ENCODE data around the gene GPC5.

GPC5 gene

GRCh38 chr13:91909617-91910016 is 511.2 kb downstream of the GPC5 start:
- no peak overlapping the region for H3K14ac ChIP-seq (ENCODE audit: low read length)
- no peaks in the 10 kb centered on the region for H3K79me1 ChIP-seq (ENCODE audit: low read length)
- no peak overlapping the region for H3K27ac ChIP-seq (ENCODE audit: low read depth, low read length)
- no peak overlapping the region for H4K91ac ChIP-seq (ENCODE audit: low read depth, low read length)
- H2AK5ac ChIP-seq (ENCODE audit: low read length) = no peak overlapping the region
- no peaks in the 10 kb centered on the region for H3K79me2 ChIP-seq (ENCODE audit: control insufficient read depth, insufficient read depth, low read length, poor library complexity)
- H2BK12ac ChIP-seq (ENCODE audit: low read length) = no peak overlapping the region
- H2AFZ ChIP-seq (ENCODE audit: insufficient read depth, low read length, poor library complexity) = no peak overlapping the region
- H4K12ac ChIP-seq (ENCODE audit: low read depth, low read length) = no peak overlapping the region
- H3K9ac ChIP-seq (ENCODE audit: low read length) = no peak overlapping the region
- no peak overlapping the region for H3K4me3 ChIP-seq (ENCODE audit: low read depth, low read length)
- DNase-seq = no peak
- no peak overlapping the region for H3K23ac ChIP-seq (ENCODE audit: low read length)
- no peak overlapping the region for H4K8ac ChIP-seq (ENCODE audit: low read depth, low read length)
- H3K4me2 ChIP-seq (ENCODE audit: low read length) = no peak overlapping the region
- no peaks in the 10 kb centered on the region for H3K4me1 ChIP-seq (ENCODE audit: control insufficient read depth in 1 of 2, insufficient read depth in 2 of 2, low read length in 2 of 2)
- H3K4ac ChIP-seq (ENCODE audit: low read depth, low read length) = no peak overlapping the region
- H3K27me3 ChIP-seq (ENCODE audit: insufficient read depth, low read length) = no peaks in the 10 kb centered on the region
- WGBS (ENCODE audit: extremely low coverage, insufficient coverage, insufficient read length) = no CpG with 5 or more reads among the region's 2 CpGs
- no peaks in the 10 kb centered on the region for H3K9me3 ChIP-seq (ENCODE audit: insufficient read depth, low read depth, low read length)
- no peak overlapping the region for H2BK120ac ChIP-seq (ENCODE audit: insufficient read depth, low read length, poor library complexity)
- no peak overlapping the region for H3K18ac ChIP-seq (ENCODE audit: low read length)
- H2BK5ac ChIP-seq (ENCODE audit: low read depth, low read length, poor library complexity) = no peak overlapping the region
- H3K36me3 ChIP-seq (ENCODE audit: control insufficient read depth in 1 of 2, insufficient read depth in 2 of 2, low read length in 2 of 2) = no peaks in the 10 kb centered on the region

GRCh38 chr13:91922969-91923592 is 524.7 kb downstream of the GPC5 start:
- H3K4me1 ChIP-seq (ENCODE audit: control insufficient read depth in 1 of 2, insufficient read depth in 2 of 2, low read length in 2 of 2) = no peaks in the 10 kb centered on the region
- no peak overlapping the region for H4K8ac ChIP-seq (ENCODE audit: low read depth, low read length)
- H2BK120ac ChIP-seq (ENCODE audit: insufficient read depth, low read length, poor library complexity) = no peak overlapping the region
- no peak overlapping the region for H3K14ac ChIP-seq (ENCODE audit: low read length)
- no peak overlapping the region for H2AFZ ChIP-seq (ENCODE audit: insufficient read depth, low read length, poor library complexity)
- H4K91ac ChIP-seq (ENCODE audit: low read depth, low read length) = no peak overlapping the region
- no peak overlapping the region for H3K4me3 ChIP-seq (ENCODE audit: low read depth, low read length)
- H3K4me2 ChIP-seq (ENCODE audit: low read length) = no peak overlapping the region
- H3K27me3 ChIP-seq (ENCODE audit: insufficient read depth, low read length) = no peaks in the 10 kb centered on the region
- H3K18ac ChIP-seq (ENCODE audit: low read length) = no peak overlapping the region
- H3K9ac ChIP-seq (ENCODE audit: low read length) = no peak overlapping the region
- no peak overlapping the region for H3K27ac ChIP-seq (ENCODE audit: low read depth, low read length)
- no peak overlapping the region for H2BK5ac ChIP-seq (ENCODE audit: low read depth, low read length, poor library complexity)
- no peaks in the 10 kb centered on the region for H3K79me2 ChIP-seq (ENCODE audit: control insufficient read depth, insufficient read depth, low read length, poor library complexity)
- no peak overlapping the region for H3K4ac ChIP-seq (ENCODE audit: low read depth, low read length)
- no CpG with 5 or more reads among the region's 6 CpGs for WGBS (ENCODE audit: extremely low coverage, insufficient coverage, insufficient read length)
- H2AK5ac ChIP-seq (ENCODE audit: low read length) = no peak overlapping the region
- no peak for DNase-seq
- H3K79me1 ChIP-seq (ENCODE audit: low read length) = no peaks in the 10 kb centered on the region
- H3K9me3 ChIP-seq (ENCODE audit: insufficient read depth, low read depth, low read length) = no peaks in the 10 kb centered on the region
- H2BK12ac ChIP-seq (ENCODE audit: low read length) = no peak overlapping the region
- no peak overlapping the region for H3K23ac ChIP-seq (ENCODE audit: low read length)
- H4K12ac ChIP-seq (ENCODE audit: low read depth, low read length) = no peak overlapping the region
- H3K36me3 ChIP-seq (ENCODE audit: control insufficient read depth in 1 of 2, insufficient read depth in 2 of 2, low read length in 2 of 2) = no peaks in the 10 kb centered on the region

GRCh38 chr13:91930687-91931086 is 532.3 kb downstream of the GPC5 start:
- no peak overlapping the region for H3K14ac ChIP-seq (ENCODE audit: low read length)
- DNase-seq = no peak
- no peak overlapping the region for H2BK12ac ChIP-seq (ENCODE audit: low read length)
- H3K4ac ChIP-seq (ENCODE audit: low read depth, low read length) = no peak overlapping the region
- H3K4me3 ChIP-seq (ENCODE audit: low read depth, low read length) = no peak overlapping the region
- H2AFZ ChIP-seq (ENCODE audit: insufficient read depth, low read length, poor library complexity) = no peak overlapping the region
- H3K4me2 ChIP-seq (ENCODE audit: low read length) = no peak overlapping the region
- H2BK5ac ChIP-seq (ENCODE audit: low read depth, low read length, poor library complexity) = no peak overlapping the region
- no peaks in the 10 kb centered on the region for H3K27me3 ChIP-seq (ENCODE audit: insufficient read depth, low read length)
- H3K18ac ChIP-seq (ENCODE audit: low read length) = no peak overlapping the region
- no peak overlapping the region for H3K23ac ChIP-seq (ENCODE audit: low read length)
- no peak overlapping the region for H4K12ac ChIP-seq (ENCODE audit: low read depth, low read length)
- H3K27ac ChIP-seq (ENCODE audit: low read depth, low read length) = no peak overlapping the region
- no peaks in the 10 kb centered on the region for H3K79me1 ChIP-seq (ENCODE audit: low read length)
- no peak overlapping the region for H4K8ac ChIP-seq (ENCODE audit: low read depth, low read length)
- no peaks in the 10 kb centered on the region for H3K79me2 ChIP-seq (ENCODE audit: control insufficient read depth, insufficient read depth, low read length, poor library complexity)
- no peaks in the 10 kb centered on the region for H3K4me1 ChIP-seq (ENCODE audit: control insufficient read depth in 1 of 2, insufficient read depth in 2 of 2, low read length in 2 of 2)
- no peak overlapping the region for H2BK120ac ChIP-seq (ENCODE audit: insufficient read depth, low read length, poor library complexity)
- H3K36me3 ChIP-seq (ENCODE audit: control insufficient read depth in 1 of 2, insufficient read depth in 2 of 2, low read length in 2 of 2) = no peaks in the 10 kb centered on the region
- H3K9me3 ChIP-seq (ENCODE audit: insufficient read depth, low read depth, low read length) = no peaks in the 10 kb centered on the region
- no CpG with 5 or more reads among the region's 1 CpG for WGBS (ENCODE audit: extremely low coverage, insufficient coverage, insufficient read length)
- H3K9ac ChIP-seq (ENCODE audit: low read length) = no peak overlapping the region
- H2AK5ac ChIP-seq (ENCODE audit: low read length) = no peak overlapping the region
- H4K91ac ChIP-seq (ENCODE audit: low read depth, low read length) = no peak overlapping the region

GRCh38 chr13:91934354-91934753 is 535.9 kb downstream of the GPC5 start:
- no peaks in the 10 kb centered on the region for H3K36me3 ChIP-seq (ENCODE audit: control insufficient read depth in 1 of 2, insufficient read depth in 2 of 2, low read length in 2 of 2)
- no peak overlapping the region for H3K27ac ChIP-seq (ENCODE audit: low read depth, low read length)
- H3K23ac ChIP-seq (ENCODE audit: low read length) = no peak overlapping the region
- WGBS (ENCODE audit: extremely low coverage, insufficient coverage, insufficient read length) = no CpG with 5 or more reads among the region's 4 CpGs
- H4K91ac ChIP-seq (ENCODE audit: low read depth, low read length) = no peak overlapping the region
- H3K4me2 ChIP-seq (ENCODE audit: low read length) = no peak overlapping the region
- H3K18ac ChIP-seq (ENCODE audit: low read length) = no peak overlapping the region
- no peak overlapping the region for H2BK12ac ChIP-seq (ENCODE audit: low read length)
- no peak overlapping the region for H2BK120ac ChIP-seq (ENCODE audit: insufficient read depth, low read length, poor library complexity)
- H3K14ac ChIP-seq (ENCODE audit: low read length) = no peak overlapping the region
- no peak for DNase-seq
- H3K79me1 ChIP-seq (ENCODE audit: low read length) = no peaks in the 10 kb centered on the region
- no peak overlapping the region for H3K9ac ChIP-seq (ENCODE audit: low read length)
- H2AK5ac ChIP-seq (ENCODE audit: low read length) = no peak overlapping the region
- H4K8ac ChIP-seq (ENCODE audit: low read depth, low read length) = no peak overlapping the region
- no peak overlapping the region for H3K4me3 ChIP-seq (ENCODE audit: low read depth, low read length)
- H2AFZ ChIP-seq (ENCODE audit: insufficient read depth, low read length, poor library complexity) = no peak overlapping the region
- H3K79me2 ChIP-seq (ENCODE audit: control insufficient read depth, insufficient read depth, low read length, poor library complexity) = no peaks in the 10 kb centered on the region
- no peak overlapping the region for H3K4ac ChIP-seq (ENCODE audit: low read depth, low read length)
- H3K4me1 ChIP-seq (ENCODE audit: control insufficient read depth in 1 of 2, insufficient read depth in 2 of 2, low read length in 2 of 2) = no peaks in the 10 kb centered on the region
- no peaks in the 10 kb centered on the region for H3K27me3 ChIP-seq (ENCODE audit: insufficient read depth, low read length)
- no peaks in the 10 kb centered on the region for H3K9me3 ChIP-seq (ENCODE audit: insufficient read depth, low read depth, low read length)
- no peak overlapping the region for H4K12ac ChIP-seq (ENCODE audit: low read depth, low read length)
- H2BK5ac ChIP-seq (ENCODE audit: low read depth, low read length, poor library complexity) = no peak overlapping the region
